ENCODE data around the gene PRDM16.

The PRDM16 gene

DNA sequence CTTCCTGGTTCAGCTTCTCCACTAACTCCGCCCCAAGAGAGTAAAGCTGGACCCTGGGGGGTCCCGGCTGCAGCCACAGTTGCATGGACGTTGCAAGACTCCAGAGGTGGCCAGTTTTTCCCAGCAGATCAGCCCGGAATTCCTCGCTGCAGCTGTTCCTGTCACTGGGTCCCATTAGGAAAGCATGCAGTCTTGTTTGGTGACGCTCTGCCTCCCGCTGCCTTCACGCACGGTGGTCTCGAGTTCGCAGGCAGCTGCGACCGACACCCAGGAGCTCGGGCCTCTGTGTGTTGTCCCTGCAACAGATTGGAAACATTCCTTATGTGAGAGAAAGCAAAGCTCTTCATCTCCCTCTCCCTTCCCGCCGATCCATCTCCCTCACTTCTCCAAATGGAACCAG, 162.8 kb downstream of the PRDM16 start (continued):
- no peak for TF ChIP-seq OSR1 (CRISPR knock-in tag; IDR thresholded peaks at IDR 0.05)
- no peak for TF ChIP-seq ESRRG (CRISPR knock-in tag; IDR thresholded peaks at IDR 0.05)
- TF ChIP-seq, protein P1, sequence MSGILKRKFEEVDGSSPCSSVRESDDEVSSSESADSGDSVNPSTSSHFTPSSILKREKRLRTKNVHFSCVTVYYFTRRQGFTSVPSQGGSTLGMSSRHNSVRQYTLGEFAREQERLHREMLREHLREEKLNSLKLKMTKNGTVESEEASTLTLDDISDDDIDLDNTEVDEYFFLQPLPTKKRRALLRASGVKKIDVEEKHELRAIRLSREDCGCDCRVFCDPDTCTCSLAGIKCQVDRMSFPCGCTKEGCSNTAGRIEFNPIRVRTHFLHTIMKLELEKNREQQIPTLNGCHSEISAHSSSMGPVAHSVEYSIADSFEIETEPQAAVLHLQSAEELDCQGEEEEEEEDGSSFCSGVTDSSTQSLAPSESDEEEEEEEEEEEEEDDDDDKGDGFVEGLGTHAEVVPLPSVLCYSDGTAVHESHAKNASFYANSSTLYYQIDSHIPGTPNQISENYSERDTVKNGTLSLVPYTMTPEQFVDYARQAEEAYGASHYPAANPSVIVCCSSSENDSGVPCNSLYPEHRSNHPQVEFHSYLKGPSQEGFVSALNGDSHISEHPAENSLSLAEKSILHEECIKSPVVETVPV (CRISPR knock-in tag; IDR thresholded peaks at IDR 0.05) = no peak
- no peak for TF ChIP-seq TCF4 (CRISPR knock-in tag; IDR thresholded peaks at IDR 0.05; ENCODE audit: borderline replicate concordance)
- no peak for TF ChIP-seq CSDC2 (CRISPR knock-in tag; IDR thresholded peaks at IDR 0.05)

DNA sequence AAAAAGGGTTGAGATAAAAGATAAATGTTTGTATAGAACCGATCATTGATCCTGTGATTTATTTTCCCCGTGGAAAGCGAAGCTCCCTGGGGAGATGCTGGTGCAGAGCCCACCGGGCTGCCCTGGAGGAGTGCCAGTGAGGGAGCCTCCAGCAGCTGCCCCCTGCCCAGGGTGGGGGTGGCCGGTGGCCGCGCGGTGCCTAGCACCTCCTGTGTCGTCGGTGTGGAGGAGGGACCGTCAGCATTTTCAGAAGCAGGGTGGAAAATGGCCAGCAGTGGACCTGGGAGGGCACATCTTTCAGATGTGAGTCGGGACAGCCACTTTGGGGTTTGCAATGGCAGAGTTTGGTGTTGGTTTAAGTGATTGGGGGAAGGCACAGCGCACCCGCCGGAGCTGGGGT, 164.0 kb downstream of the PRDM16 start:
- no peak for ATAC-seq
- TF ChIP-seq, protein P2, sequence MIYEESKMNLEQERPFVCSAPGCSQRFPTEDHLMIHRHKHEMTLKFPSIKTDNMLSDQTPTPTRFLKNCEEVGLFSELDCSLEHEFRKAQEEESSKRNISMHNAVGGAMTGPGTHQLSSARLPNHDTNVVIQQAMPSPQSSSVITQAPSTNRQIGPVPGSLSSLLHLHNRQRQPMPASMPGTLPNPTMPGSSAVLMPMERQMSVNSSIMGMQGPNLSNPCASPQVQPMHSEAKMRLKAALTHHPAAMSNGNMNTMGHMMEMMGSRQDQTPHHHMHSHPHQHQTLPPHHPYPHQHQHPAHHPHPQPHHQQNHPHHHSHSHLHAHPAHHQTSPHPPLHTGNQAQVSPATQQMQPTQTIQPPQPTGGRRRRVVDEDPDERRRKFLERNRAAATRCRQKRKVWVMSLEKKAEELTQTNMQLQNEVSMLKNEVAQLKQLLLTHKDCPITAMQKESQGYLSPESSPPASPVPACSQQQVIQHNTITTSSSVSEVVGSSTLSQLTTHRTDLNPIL (CRISPR knock-in tag; IDR thresholded peaks at IDR 0.05; ENCODE audit: low read depth) = no peak
- no peak for TF ChIP-seq ESRRG (CRISPR knock-in tag; IDR thresholded peaks at IDR 0.05)
- TF ChIP-seq, protein P3, sequence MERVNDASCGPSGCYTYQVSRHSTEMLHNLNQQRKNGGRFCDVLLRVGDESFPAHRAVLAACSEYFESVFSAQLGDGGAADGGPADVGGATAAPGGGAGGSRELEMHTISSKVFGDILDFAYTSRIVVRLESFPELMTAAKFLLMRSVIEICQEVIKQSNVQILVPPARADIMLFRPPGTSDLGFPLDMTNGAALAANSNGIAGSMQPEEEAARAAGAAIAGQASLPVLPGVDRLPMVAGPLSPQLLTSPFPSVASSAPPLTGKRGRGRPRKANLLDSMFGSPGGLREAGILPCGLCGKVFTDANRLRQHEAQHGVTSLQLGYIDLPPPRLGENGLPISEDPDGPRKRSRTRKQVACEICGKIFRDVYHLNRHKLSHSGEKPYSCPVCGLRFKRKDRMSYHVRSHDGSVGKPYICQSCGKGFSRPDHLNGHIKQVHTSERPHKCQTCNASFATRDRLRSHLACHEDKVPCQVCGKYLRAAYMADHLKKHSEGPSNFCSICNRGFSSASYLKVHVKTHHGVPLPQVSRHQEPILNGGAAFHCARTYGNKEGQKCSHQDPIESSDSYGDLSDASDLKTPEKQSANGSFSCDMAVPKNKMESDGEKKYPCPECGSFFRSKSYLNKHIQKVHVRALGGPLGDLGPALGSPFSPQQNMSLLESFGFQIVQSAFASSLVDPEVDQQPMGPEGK (CRISPR knock-in tag; IDR thresholded peaks at IDR 0.05; ENCODE audit: borderline replicate concordance) = no peak
- no peak for TF ChIP-seq ZNF70 (CRISPR knock-in tag; IDR thresholded peaks at IDR 0.05)
- TF ChIP-seq PPARA (CRISPR knock-in tag; IDR thresholded peaks at IDR 0.05; ENCODE audit: borderline replicate concordance) = no peak
- TF ChIP-seq ZNF8 (CRISPR knock-in tag; IDR thresholded peaks at IDR 0.05) = no peak
- no peak for TF ChIP-seq RARB (CRISPR knock-in tag; IDR thresholded peaks at IDR 0.05)
- no peak for TF ChIP-seq BACH2 (CRISPR knock-in tag; IDR thresholded peaks at IDR 0.05; ENCODE audit: borderline replicate concordance)
- TF ChIP-seq ZNF565 (CRISPR knock-in tag; conservative IDR thresholded peaks at IDR 0.05; ENCODE audit: low read depth) = no peak
- no peak for TF ChIP-seq ZFP30 (CRISPR knock-in tag; IDR thresholded peaks at IDR 0.05)
- no peak for TF ChIP-seq ARNTL (CRISPR knock-in tag; IDR thresholded peaks at IDR 0.05; ENCODE audit: borderline replicate concordance, low read depth)
- TF ChIP-seq SNAI2 (CRISPR knock-in tag; IDR thresholded peaks at IDR 0.05) = no peak
- TF ChIP-seq GLIS3 (CRISPR knock-in tag; IDR thresholded peaks at IDR 0.05) = no peak
- TF ChIP-seq ZC3H10 (CRISPR knock-in tag; IDR thresholded peaks at IDR 0.05) = no peak
- no peak for TF ChIP-seq ZFP3 (CRISPR knock-in tag; IDR thresholded peaks at IDR 0.05)
- TF ChIP-seq TOX (CRISPR knock-in tag; IDR thresholded peaks at IDR 0.05; ENCODE audit: borderline replicate concordance) = no peak
- TF ChIP-seq, protein P1 (CRISPR knock-in tag; IDR thresholded peaks at IDR 0.05) = no peak

DNA sequence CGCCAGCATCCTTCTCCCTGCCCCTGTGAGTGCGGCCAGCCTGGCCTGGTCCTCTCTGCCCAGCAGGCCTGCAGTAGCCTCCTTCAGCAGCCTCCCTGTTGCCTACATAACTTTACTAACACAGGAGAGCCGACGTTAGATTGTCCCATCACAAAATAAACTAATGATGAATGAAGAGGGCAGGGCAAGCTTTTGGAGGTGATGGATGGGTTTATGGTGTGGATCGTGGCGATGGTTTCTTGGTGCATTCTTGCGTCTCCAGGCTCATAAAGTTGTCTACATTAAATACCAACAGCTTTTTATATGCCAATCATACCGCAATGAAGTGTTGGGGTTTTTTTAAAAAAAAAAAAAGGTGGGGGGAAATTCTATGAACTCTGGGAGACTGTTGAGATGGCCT, 164.5 kb downstream of the PRDM16 start:
- ATAC-seq = no peak
- TF ChIP-seq PPARA (CRISPR knock-in tag; IDR thresholded peaks at IDR 0.05; ENCODE audit: borderline replicate concordance) (no peak), ZFP3 (CRISPR knock-in tag; IDR thresholded peaks at IDR 0.05) (no peak), ZFP30 (CRISPR knock-in tag; IDR thresholded peaks at IDR 0.05) (no peak), ISL1 (CRISPR knock-in tag; IDR thresholded peaks at IDR 0.05) (no peak)

DNA sequence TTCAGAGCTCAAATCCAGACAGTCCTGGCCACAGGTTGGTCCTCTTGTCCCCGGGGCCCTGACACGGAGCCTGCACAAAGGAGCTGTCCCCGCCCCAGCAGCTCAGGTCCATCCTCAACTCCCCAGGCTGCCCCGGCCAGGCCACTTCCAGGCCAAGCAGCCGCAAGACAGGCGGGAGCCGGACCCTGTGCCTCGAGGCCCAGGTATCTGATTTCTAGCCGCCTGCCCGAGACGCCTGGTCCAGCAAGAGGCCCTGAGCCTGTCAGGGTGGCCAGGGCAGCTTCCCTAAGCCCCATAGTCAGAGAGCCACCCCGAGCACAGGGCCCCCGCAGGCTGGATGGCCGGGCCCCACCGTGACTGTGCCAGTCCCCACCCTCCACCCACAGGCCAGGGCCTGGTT, 165.3 kb downstream of the PRDM16 start:
- ATAC-seq = no peak
- no peak for TF ChIP-seq TOX (CRISPR knock-in tag; IDR thresholded peaks at IDR 0.05; ENCODE audit: borderline replicate concordance)
- TF ChIP-seq, protein P2 (CRISPR knock-in tag; IDR thresholded peaks at IDR 0.05; ENCODE audit: low read depth) = no peak
- no peak for TF ChIP-seq ARNTL (CRISPR knock-in tag; IDR thresholded peaks at IDR 0.05; ENCODE audit: borderline replicate concordance, low read depth)
- TF ChIP-seq ZNF8 (CRISPR knock-in tag; IDR thresholded peaks at IDR 0.05) = no peak
- TF ChIP-seq ZC3H10 (CRISPR knock-in tag; IDR thresholded peaks at IDR 0.05) = no peak
